Right lobe of liver (tissue), 4 donors: ENCODE data around the gene LZTS3.

Experiments
- CTCF ChIP-seq, 4 donors: fragments of 200-600 bp in 3 of 4; fragments of 450-650 bp in 1 of 4; IDR thresholded peaks; one replicate each; pipeline versions ENCODE4 v1.5.1 to v1.8.0; 2016 to 2022; ENCODE audit warnings: antibody characterized with exemption in 4 of 4, mild to moderate bottlenecking in 2 of 4
- POLR2A ChIP-seq: fragments of 450-650 bp; IDR thresholded peaks from one replicate; pipeline ENCODE4 v1.6.1; 2017; ENCODE audit warnings: antibody characterized with exemption, mild to moderate bottlenecking
- donor health status: DM: no; HTN: no; CAD: no.
- donor health status: DM: no; HTN: no; CAD: no.
- donor health status: DM: no; HTN: yes; CAD: no.

- TF ChIP-seq CTCF (IDR thresholded peaks at IDR 0.05) (no peak), POLR2A (no peak)
Observed at GRCh38 chr20:3146732-3147341, 26.5 kb downstream of the LZTS3 start.
